Nephron progenitor cell (in vitro differentiated cells): ENCODE results near the gene FAM168A.
A peak's percentile ranks its signal among the peaks of the same experiment; 100 is the strongest.

Experiments used
- DNase-seq: peaks from one replicate; pipeline ENCODE4 v3.0.0; 2021
- H3K27ac Mint-ChIP-seq: 2 replicates; pipeline ENCODE4 v1.8.0; 2021; ENCODE audit warnings: mild to moderate bottlenecking, moderate library complexity, mixed read lengths
- H3K27me3 Mint-ChIP-seq: 2 replicates; pipeline ENCODE4 v1.8.0; 2021; ENCODE audit warnings: mild to moderate bottlenecking, low read depth, mixed read lengths; ENCODE audit not compliant: poor library complexity
- H3K36me3 Mint-ChIP-seq: 2 replicates; pipeline ENCODE4 v1.8.0; 2021; ENCODE audit warnings: low read depth, mixed read lengths
- H3K4me1 Mint-ChIP-seq: 2 replicates; pipeline ENCODE4 v1.8.0; 2021; ENCODE audit warnings: mixed read lengths
- H3K4me3 Mint-ChIP-seq: 2 replicates; pipeline ENCODE4 v1.8.0; 2021; ENCODE audit warnings: mild to moderate bottlenecking, moderate library complexity, mixed read lengths
- H3K9me3 Mint-ChIP-seq: 2 replicates; pipeline ENCODE4 v1.8.0; 2021; ENCODE audit warnings: mild to moderate bottlenecking, moderate library complexity, mixed read lengths
- TF ChIP-seq, protein P1 (sequence below): fragments of 200-600 bp; sonication (generic); IDR thresholded peaks from 2 replicates; pipeline ENCODE4 v1.5.0; 2021; ENCODE audit warnings: antibody characterized with exemption

Gene FAM168A

DNA sequence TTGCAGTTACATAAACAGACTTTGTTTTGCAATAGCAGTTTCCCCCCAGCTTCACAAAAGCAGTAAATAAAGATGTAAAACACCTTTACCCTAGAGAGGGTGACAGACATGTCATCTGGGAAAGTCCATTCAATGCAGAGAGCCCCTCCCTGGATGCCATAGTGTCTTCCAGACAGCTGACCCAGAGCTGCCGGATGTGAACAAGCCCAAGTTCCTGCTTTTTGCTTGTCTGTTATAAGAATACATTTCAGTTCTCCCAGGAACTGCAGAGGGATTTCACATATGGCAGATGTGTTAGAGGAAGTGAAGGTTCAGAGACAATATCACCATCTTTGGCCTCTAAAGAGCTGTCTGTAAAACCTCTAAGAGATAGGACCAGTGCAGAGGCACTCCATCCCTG lies 172.8 kb downstream of the FAM168A start:
- TF ChIP-seq, protein P1, sequence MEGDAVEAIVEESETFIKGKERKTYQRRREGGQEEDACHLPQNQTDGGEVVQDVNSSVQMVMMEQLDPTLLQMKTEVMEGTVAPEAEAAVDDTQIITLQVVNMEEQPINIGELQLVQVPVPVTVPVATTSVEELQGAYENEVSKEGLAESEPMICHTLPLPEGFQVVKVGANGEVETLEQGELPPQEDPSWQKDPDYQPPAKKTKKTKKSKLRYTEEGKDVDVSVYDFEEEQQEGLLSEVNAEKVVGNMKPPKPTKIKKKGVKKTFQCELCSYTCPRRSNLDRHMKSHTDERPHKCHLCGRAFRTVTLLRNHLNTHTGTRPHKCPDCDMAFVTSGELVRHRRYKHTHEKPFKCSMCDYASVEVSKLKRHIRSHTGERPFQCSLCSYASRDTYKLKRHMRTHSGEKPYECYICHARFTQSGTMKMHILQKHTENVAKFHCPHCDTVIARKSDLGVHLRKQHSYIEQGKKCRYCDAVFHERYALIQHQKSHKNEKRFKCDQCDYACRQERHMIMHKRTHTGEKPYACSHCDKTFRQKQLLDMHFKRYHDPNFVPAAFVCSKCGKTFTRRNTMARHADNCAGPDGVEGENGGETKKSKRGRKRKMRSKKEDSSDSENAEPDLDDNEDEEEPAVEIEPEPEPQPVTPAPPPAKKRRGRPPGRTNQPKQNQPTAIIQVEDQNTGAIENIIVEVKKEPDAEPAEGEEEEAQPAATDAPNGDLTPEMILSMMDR: no peak
- Mint-ChIP-seq H3K4me1 (peaks cover 13% of the 10 kb centered on the region), H3K36me3 (peaks cover 15% of the 10 kb centered on the region)

DNA sequence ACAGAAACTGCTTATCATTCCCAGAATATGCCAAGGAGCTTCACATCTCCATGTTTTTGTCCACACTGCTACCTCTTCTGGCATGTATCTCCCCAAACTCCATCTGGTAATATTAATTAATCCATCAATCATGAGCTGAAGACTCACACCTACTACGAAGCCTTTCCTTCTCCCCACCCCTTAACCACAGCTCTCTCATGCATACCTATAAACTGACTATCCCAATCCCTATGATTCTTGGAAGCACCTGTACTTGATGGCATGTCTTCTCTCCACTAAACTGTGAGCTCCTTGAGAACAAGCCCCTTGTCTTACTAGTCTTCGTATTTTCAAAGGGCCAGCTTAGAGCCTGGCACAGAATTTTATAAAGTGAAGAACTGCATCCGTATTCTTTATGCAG lies 174.4 kb downstream of the FAM168A start:
- H3K36me3 Mint-ChIP-seq: peaks cover 21% of the 10 kb centered on the region
- peaks cover 3% of the 10 kb centered on the region for H3K27me3 Mint-ChIP-seq
- TF ChIP-seq, protein P1: no peak
- no peak overlapping the region for H3K27ac Mint-ChIP-seq
- no peak overlapping the region for H3K4me3 Mint-ChIP-seq
- peaks cover 13% of the 10 kb centered on the region for H3K4me1 Mint-ChIP-seq
- no peaks in the 10 kb centered on the region for H3K9me3 Mint-ChIP-seq
- no peak for DNase-seq

More for the DNA sequence above, 172.8 kb downstream of the FAM168A start:
- DNase-seq: no peak
- H3K27ac Mint-ChIP-seq: no peak overlapping the region
- H3K9me3 Mint-ChIP-seq: no peaks in the 10 kb centered on the region
- H3K4me3 Mint-ChIP-seq: no peak overlapping the region
- H3K27me3 Mint-ChIP-seq: peaks cover 3% of the 10 kb centered on the region

DNA sequence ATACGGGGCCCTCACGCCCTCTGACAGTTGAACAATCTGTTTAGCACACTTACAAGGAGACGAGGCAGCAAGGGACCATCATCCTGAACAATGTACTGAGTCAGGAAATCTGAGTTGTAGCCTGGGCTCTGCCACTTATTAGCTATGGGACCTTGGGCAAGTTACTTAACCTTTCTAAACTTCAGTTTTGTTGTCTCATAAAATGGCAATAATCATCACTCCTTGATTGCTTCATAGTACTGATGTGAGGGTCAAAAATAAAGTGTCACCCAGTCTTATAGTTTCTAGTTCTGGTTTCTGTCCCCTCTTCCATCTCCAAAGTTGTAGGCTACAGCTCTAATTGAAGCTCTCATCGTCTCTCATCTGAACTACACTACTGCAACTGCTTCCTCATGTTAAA lies 175.0 kb downstream of the FAM168A start:
- TF ChIP-seq, protein P1: no peak
- no peaks in the 10 kb centered on the region for H3K9me3 Mint-ChIP-seq
- DNase-seq: no peak
- peaks cover 6% of the 10 kb centered on the region for H3K27me3 Mint-ChIP-seq
- no peak overlapping the region for H3K4me3 Mint-ChIP-seq
- no peak overlapping the region for H3K27ac Mint-ChIP-seq
- H3K4me1 Mint-ChIP-seq: peaks cover 6% of the 10 kb centered on the region
- H3K36me3 Mint-ChIP-seq: peaks cover 22% of the 10 kb centered on the region

DNA sequence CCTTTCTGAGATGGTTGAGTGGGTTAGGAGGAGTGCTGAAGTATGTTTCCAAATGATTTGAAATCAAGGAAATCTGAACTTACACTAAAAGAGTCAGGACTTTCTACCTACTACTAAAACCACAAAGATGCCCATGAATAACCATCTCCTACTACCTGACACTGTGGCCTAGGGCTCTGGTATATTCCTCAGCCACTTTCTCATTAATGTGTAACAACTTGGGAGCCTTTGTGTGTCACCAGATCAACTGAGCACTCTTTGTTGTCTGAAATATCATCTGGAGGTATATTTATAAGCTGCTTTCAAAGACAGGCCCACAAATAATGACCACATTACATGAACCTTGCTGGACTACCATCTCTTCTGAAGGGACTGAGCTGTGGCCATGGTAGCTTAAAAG lies 177.8 kb downstream of the FAM168A start:
- H3K4me1 Mint-ChIP-seq: peaks cover 15% of the 10 kb centered on the region
- no peak overlapping the region for H3K27ac Mint-ChIP-seq
- H3K36me3 Mint-ChIP-seq: peaks cover 36% of the 10 kb centered on the region
- H3K9me3 Mint-ChIP-seq: no peaks in the 10 kb centered on the region
- no peak for DNase-seq
- TF ChIP-seq, protein P1: no peak
- H3K4me3 Mint-ChIP-seq: no peak overlapping the region
- peaks cover 6% of the 10 kb centered on the region for H3K27me3 Mint-ChIP-seq

DNA sequence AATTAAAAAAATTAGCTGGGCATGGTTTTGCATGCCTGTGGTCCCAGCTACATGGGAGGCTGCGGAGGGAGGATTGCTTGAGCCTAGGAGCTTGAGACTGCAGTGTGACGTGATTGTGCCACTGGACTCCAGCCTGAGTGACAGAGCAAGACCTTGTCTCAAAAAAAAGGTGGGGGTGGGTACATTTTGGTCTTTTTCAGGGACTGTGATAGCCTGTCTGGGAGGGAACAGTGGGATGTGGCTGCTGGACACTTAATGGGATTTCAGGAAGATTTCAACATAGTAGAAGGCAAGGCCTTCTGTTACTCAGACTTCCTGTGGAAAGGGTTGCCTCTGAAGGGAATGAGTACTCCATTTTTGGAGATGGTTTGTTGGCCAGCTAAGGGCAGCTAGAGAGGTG lies 181.1 kb downstream of the FAM168A start:
- peaks cover 25% of the 10 kb centered on the region for H3K4me1 Mint-ChIP-seq
- no peak for DNase-seq
- H3K9me3 Mint-ChIP-seq: no peaks in the 10 kb centered on the region
- H3K36me3 Mint-ChIP-seq: peaks cover 40% of the 10 kb centered on the region
- no peak overlapping the region for H3K4me3 Mint-ChIP-seq
- peaks cover 3% of the 10 kb centered on the region for H3K27me3 Mint-ChIP-seq
- TF ChIP-seq, protein P1: no peak
- peak overlapping the region; percentile 50 for H3K27ac Mint-ChIP-seq

DNA sequence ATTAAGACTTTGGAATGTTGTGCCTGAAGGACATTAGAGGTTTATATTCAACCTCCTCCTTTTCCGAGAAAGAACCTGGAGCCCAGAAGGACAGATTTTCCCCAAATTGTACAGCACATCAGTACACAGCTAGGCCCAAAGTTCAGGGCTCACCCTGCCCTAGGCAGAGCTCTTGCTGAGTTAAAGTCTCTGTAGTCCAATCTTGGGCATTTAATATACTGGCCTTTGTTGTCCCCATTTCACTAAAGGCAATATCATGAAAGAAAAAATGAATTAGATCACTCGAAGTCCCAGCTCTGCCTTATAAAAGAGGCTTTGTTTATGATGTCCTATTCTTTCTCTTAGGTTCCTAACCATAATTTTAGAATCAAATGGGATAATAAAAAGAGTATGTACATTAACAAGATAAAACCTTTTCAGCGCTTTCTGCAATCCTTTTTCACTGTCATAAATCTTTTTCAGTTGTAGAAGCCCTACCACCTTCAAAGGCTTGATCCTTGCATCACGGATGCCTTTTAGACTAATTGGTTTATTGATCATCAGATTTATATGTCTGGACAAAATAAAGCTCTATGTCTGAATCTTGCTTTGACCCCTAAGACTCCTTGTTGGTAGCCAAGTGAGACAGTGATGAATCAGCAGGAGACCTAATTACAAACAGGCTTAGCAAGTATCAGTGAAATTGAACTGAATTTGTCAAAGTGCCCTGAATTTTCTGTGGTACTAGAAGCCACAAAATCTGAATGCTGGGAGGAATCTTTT lies 181.9 kb downstream of the FAM168A start:
- Mint-ChIP-seq H3K27me3 (peaks cover 3% of the 10 kb centered on the region), H3K27ac (peak overlapping the region; percentile 50), H3K4me1 (peaks cover 25% of the 10 kb centered on the region), H3K4me3 (no peak overlapping the region), H3K9me3 (no peaks in the 10 kb centered on the region), H3K36me3 (peaks cover 45% of the 10 kb centered on the region)
- no peak for DNase-seq
- TF ChIP-seq, protein P1: no peak
